ENCODE results near the gene SMAD6. TPM values are rescaled to one million over a fixed set of nuclear protein-coding genes. Genes with fewer than 3 reads are reported as not detected.

Gene SMAD6
- total and polyA plus RNA-seq, 2 experiments from 2014 or later: 26.6 to 35.4 TPM

DNA sequence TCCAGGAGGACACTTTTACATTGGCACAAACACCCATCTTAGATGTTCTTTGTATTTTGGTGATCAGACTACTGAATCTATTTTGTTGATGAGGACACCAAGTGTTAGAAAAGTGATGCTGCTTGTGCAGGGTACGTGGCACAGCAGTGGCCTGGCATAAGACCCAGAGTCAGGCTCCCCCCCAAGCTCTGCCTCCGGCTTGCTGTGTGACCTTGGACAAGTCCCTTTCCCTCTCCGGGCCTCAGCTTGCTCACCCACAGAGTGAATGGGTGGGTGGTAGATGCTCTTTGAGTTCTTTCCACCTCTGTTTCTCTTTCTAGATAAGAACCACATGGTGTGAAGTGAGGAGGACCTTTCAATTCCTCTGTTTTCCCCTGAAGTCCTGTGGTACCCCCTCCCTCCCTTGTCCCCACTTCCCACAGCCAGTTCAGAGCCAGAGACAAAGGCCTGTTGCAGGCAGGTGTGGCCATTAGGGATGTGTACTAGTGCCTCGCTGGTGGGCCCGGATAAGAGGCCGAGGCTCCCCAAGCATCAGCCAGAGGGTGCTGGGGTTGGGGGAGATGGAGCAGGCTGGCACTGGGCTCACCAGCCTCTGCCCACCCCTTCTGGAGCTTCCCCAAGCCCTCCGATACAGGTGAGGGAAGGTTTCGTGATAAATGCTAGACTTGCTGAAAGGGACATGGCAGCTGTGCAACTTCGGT is 43.6 kb downstream of the SMAD6 start:
- H3K79me2 ChIP-seq: peaks cover 99% of the 10 kb centered on the region
- H2AFZ ChIP-seq: no peak overlapping the region
- H3K4me1 ChIP-seq (ENCODE audit: insufficient read depth): peaks cover 66% of the 10 kb centered on the region
- TF ChIP-seq, protein P1, sequence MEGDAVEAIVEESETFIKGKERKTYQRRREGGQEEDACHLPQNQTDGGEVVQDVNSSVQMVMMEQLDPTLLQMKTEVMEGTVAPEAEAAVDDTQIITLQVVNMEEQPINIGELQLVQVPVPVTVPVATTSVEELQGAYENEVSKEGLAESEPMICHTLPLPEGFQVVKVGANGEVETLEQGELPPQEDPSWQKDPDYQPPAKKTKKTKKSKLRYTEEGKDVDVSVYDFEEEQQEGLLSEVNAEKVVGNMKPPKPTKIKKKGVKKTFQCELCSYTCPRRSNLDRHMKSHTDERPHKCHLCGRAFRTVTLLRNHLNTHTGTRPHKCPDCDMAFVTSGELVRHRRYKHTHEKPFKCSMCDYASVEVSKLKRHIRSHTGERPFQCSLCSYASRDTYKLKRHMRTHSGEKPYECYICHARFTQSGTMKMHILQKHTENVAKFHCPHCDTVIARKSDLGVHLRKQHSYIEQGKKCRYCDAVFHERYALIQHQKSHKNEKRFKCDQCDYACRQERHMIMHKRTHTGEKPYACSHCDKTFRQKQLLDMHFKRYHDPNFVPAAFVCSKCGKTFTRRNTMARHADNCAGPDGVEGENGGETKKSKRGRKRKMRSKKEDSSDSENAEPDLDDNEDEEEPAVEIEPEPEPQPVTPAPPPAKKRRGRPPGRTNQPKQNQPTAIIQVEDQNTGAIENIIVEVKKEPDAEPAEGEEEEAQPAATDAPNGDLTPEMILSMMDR (IDR thresholded peaks at IDR 0.05; ENCODE audit: poor library complexity): no peak
- TF ChIP-seq EZH2 (IDR thresholded peaks at IDR 0.05; ENCODE audit: borderline replicate concordance): no peak
- TF ChIP-seq EZH2phosphoT487 (IDR thresholded peaks at IDR 0.05; ENCODE audit: low read depth, severe bottlenecking, unreplicated experiment): no peak
- DNase-seq (ENCODE audit: low spot score): no peak
- H3K9me2 ChIP-seq (replicated peaks; ENCODE audit: insufficient read depth): no peaks in the 10 kb centered on the region
- H4K20me1 ChIP-seq (ENCODE audit: insufficient read depth, poor library complexity, severe bottlenecking): peaks cover 79% of the 10 kb centered on the region
- H3K27ac ChIP-seq: peak overlapping the region; percentile 10
- H3K4me3 ChIP-seq: no peak overlapping the region
- H3K9me3 ChIP-seq (ENCODE audit: low read depth): no peaks in the 10 kb centered on the region
- H3K36me3 ChIP-seq (replicated peaks; ENCODE audit: insufficient read depth, low read depth): no peaks in the 10 kb centered on the region
- H3K27me3 ChIP-seq: no peaks in the 10 kb centered on the region
- 83% methylated on average over 9 of the region's 9 CpGs for WGBS (ENCODE audit: low lambda C conversion rate, missing lambda C conversion rate)
- H3K4me2 ChIP-seq: peak overlapping the region; percentile 57

- Histone ChIP-seq H3K27ac (peak overlapping the region; percentile 10), H3K9me3 (ENCODE audit: low read depth) (no peaks in the 10 kb centered on the region), H2AFZ (no peak overlapping the region), H3K4me2 (no peak overlapping the region), H3K9me2 (replicated peaks; ENCODE audit: insufficient read depth) (no peaks in the 10 kb centered on the region), H3K36me3 (replicated peaks; ENCODE audit: insufficient read depth, low read depth) (no peaks in the 10 kb centered on the region), H3K79me2 (peaks cover 99% of the 10 kb centered on the region), H3K4me3 (no peak overlapping the region), H3K4me1 (ENCODE audit: insufficient read depth) (peaks cover 62% of the 10 kb centered on the region), H4K20me1 (ENCODE audit: insufficient read depth, poor library complexity, severe bottlenecking) (peaks cover 74% of the 10 kb centered on the region), H3K27me3 (no peaks in the 10 kb centered on the region)
- TF ChIP-seq EZH2 (IDR thresholded peaks at IDR 0.05; ENCODE audit: borderline replicate concordance) (no peak), EZH2phosphoT487 (IDR thresholded peaks at IDR 0.05; ENCODE audit: low read depth, severe bottlenecking, unreplicated experiment) (no peak)
- TF ChIP-seq, protein P1 (IDR thresholded peaks at IDR 0.05; ENCODE audit: poor library complexity): no peak
- 43% methylated on average over 5 of the region's 5 CpGs for WGBS (ENCODE audit: low lambda C conversion rate, missing lambda C conversion rate)
- DNase-seq (ENCODE audit: low spot score): no peak
These were observed 44.2 kb downstream of the SMAD6 start for GRCh38 chr15:66746231-66746605.

GRCh38 chr15:66747223-66747622 is 45.2 kb downstream of the SMAD6 start:
- Histone ChIP-seq H4K20me1 (ENCODE audit: insufficient read depth, poor library complexity, severe bottlenecking) (peaks cover 64% of the 10 kb centered on the region), H3K4me1 (ENCODE audit: insufficient read depth) (peaks cover 59% of the 10 kb centered on the region), H3K27ac (peak overlapping the region; percentile 59), H3K4me2 (peak overlapping the region; percentile 11), H3K27me3 (no peaks in the 10 kb centered on the region), H3K4me3 (no peak overlapping the region), H3K9me2 (replicated peaks; ENCODE audit: insufficient read depth) (no peaks in the 10 kb centered on the region), H3K9me3 (ENCODE audit: low read depth) (no peaks in the 10 kb centered on the region), H3K36me3 (replicated peaks; ENCODE audit: insufficient read depth, low read depth) (no peaks in the 10 kb centered on the region), H3K79me2 (peaks cover 99% of the 10 kb centered on the region), H2AFZ (no peak overlapping the region)
- 90% methylated on average over 8 of the region's 8 CpGs for WGBS (ENCODE audit: low lambda C conversion rate, missing lambda C conversion rate)
- no peak for DNase-seq (ENCODE audit: low spot score)
- TF ChIP-seq EZH2phosphoT487 (IDR thresholded peaks at IDR 0.05; ENCODE audit: low read depth, severe bottlenecking, unreplicated experiment) (no peak), EZH2 (IDR thresholded peaks at IDR 0.05; ENCODE audit: borderline replicate concordance) (no peak)
- TF ChIP-seq, protein P1 (IDR thresholded peaks at IDR 0.05; ENCODE audit: poor library complexity): no peak

All from hepatocyte (in vitro differentiated cells).